ENCODE data around the gene FOSL1. TPM values are rescaled to one million over a fixed set of nuclear protein-coding genes. Genes with fewer than 3 reads are reported as not detected.

Gene FOSL1
- 54.0 and 59.3 TPM in 2 replicates for total RNA-seq (2014; rRNA removed; shearing (Covaris generic))

DNA sequence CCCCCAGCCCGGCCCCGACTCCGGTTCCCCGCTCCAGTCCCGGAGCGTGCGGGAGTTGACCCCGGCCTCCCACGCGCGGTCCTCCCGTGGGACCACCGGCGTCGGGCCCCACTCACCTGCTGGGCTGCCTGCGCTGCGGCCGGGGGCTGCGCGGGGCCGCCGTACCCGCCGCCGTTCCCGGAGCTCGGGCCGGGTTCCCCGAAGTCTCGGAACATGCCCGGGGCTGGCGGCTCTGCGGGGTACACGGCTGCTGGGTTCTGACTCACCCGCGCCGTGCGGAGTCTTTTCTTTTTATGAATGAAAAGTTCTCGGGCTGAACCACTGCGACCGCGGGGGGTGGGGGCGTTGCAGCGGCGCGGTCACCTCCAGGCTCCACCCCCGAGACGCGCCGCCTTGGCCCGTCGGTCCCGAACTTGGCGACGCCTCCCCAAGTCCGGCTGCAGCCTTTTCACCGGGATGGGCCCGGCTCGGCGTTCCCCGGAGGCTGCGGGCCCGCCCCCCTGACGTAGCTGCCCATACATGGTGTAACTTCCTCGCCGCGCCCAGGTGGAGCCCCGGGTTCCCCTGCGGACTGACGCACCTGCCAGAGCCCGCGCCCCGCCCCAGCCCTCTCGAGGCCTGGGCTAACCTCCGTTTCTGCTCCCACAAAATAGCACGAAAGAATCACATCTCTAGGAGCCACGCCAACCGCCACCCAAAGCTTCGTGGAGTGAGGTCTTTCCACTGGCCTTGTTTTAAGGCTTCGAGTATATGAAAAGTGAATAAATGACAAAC is at the start of gene FOSL1:
Gene FOSL1 (minus strand): TSS at position 264 of the 774 bp plus-strand sequence. CDS start 49 bp downstream, at position 215.
- DNase-seq (ENCODE audit: low read depth): peak; percentile 98

DNA sequence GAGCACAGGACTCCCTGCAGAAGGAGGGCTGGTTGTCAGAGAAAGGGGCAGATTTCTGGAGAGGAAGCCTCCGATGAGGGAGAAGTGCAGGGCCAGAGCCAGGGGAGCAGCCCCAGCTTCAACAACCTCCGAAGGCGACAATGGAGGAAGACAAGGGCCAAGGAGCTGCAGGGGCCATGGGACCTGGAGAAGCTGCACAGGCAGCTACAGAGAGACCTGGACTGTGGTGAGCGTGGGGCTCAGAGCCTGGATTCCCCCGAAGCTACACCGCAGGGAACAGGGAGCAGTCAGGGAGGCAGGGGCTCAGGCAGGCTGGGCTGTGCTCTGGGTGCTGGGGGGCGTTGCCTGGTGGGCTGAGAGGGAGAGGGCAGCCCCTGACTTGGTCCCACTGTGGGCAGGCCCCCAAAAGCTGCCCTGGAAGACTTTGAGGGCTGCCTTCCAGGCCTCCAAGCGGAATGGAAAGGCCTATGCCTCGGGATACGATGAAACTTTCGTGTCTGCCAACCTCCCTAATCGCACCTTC is 47.5 kb upstream of the FOSL1 start:
- DNase-seq (ENCODE audit: low read depth): no peak

DNA sequence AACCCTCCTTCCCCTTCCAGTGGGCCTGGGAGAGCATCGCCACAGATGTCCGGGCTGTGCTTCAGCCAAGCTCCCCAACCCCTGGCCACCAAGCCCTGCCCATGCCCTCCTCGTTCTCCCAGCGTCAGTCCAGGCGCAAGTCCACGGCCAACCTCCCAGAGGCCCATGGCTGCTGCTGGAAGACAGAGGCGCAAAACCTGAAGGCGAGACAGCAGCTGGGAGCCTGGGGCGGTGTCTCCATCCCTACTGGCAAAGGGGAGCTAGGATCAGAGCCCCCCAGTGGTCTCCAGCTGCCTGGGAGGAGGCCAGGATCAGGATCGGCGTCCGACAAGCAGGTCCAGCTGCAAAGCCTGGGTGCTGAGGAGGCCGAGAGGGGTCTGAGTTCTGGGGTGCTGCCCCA is 46.9 kb upstream of the FOSL1 start:
- no peak for DNase-seq (ENCODE audit: low read depth)

DNA sequence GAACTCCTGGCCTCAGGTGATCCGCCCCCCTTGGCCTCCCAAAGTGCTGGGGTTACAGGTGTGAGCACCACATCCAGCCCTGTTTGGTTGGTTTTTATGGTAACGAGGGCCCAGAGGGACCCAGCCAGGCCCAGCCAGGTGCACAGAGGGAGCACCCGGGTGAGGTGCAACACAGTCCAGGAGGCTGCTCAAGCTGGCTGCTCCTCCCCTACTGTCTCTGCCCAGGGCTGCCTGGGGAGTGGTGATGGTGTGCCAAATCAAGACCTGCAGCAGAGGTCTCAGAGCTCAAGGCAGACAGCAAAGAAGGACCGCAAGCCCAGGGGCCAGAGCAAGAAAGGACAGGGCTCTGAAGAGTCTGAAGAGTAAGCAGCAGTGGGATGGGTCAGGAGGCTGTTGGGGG is 46.5 kb upstream of the FOSL1 start:
- DNase-seq (ENCODE audit: low read depth): no peak

DNA sequence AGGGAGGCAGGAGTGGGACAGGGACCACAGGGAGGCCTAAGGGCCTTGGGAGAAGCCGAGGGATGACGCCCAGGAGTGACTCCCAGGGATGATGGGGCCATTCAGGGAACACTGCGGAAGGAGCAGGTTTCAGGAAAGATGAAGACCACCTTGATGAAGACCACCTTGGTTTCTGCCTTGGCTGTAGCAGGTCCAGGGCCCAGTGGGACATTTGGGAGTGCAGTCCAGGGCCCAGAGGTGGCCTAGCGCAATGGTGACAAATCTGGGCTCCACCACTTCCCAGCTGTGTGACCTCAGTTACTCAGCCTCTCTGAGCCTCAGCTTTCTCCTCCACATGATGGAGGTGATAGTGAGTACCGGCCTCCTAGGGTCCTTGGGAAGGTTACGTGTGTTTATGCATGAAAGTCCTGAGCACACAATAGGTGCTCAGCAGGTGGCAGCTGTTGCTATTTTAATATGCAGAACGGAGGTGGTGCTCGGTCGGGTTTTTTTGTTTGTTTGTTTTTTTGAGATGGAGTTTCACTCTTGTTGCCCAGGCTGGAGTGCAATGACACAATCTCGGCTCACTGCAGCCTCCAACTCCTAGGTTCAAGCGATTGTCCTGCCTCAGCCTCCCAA is 45.9 kb upstream of the FOSL1 start:
- no peak for DNase-seq (ENCODE audit: low read depth)

DNA sequence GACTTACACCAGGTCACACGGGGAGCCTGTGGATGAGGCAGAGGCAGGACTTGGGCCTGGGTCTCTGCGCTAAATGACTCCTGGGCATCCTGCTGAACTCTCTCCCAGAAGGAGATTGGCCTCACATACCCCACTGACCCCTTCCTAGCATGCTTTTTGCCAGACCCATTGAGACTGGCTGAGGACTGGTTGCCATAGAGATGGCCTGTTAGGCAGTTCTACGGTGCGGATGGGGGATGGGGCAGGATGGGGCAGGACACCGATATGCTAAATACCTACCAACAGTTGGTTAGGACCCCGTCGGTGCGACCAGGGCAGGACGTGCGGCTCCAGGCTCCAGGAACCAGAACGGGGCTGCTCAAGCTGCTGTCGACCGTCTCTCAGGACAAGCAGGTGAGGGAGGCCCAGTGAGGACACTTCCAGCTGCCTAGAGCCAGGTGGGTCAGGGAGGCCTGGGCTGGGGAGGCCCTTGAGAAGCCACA is 45.3 kb upstream of the FOSL1 start, which contains the start of gene TSGA10IP:
Gene TSGA10IP (plus strand): TSS at position 51 of the 482 bp plus-strand sequence. CDS start 196 bp downstream, at position 247.
- DNase-seq (ENCODE audit: low read depth): no peak

DNA sequence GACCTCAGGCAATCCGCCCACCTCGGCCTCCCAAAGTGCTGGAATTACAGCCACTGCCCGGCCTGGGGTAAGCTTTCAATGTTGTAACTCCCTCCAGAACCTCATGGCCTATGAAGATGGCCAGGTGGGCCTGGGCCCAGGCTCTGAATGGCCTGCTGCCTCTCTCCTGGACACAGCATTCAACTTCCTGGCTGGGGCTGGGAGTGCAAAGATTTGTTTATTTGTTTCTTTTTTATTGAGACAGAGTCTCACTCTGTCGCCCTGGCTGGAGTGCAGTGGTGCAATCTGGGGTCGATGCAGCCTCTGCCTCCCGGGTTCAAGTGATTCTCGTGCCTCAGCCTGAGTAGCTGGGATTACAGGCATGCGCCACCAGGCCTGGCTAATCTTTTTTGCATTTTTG is 44.6 kb upstream of the FOSL1 start:
- no peak for DNase-seq (ENCODE audit: low read depth)

DNA sequence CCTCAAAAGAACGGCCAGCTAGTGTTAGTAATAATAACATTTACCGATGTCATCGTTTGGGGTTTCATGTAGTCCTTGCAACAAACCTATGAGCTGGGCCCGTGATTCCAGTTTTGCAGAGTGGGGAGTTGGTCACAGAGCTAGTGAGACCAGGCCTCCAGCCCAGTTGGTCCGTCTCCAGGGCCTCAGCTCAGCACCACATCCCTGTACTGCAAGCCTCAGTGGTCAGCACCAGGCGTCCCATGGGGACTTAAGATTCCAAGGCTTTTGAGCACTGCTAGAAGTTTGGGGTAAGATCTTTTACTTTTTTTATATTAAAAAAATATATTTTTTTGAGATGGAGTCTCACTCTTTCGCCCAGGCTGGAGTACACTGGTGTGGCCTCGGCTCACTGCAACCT is 44.0 kb upstream of the FOSL1 start:
- no peak for DNase-seq (ENCODE audit: low read depth)

DNA sequence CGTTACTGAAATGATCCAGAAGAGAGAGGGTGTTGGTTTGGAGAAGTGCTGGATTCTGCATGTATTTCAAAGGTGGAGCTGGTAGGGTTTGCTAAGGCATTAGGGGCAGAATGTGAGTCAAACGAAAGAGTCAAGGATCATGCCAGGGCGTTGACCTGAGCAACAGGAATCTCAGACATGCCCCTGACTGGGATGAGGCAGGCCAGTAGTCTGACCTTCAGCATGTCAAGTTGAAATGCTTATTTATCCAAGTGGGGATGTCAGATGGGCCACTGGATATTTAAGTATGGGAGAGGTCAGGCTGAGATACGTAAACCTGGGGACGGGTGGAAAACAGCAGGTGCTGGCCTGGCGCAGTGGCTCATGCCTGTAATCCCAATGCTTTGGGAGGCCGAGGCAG is 42.3 kb upstream of the FOSL1 start:
- DNase-seq (ENCODE audit: low read depth): no peak

DNA sequence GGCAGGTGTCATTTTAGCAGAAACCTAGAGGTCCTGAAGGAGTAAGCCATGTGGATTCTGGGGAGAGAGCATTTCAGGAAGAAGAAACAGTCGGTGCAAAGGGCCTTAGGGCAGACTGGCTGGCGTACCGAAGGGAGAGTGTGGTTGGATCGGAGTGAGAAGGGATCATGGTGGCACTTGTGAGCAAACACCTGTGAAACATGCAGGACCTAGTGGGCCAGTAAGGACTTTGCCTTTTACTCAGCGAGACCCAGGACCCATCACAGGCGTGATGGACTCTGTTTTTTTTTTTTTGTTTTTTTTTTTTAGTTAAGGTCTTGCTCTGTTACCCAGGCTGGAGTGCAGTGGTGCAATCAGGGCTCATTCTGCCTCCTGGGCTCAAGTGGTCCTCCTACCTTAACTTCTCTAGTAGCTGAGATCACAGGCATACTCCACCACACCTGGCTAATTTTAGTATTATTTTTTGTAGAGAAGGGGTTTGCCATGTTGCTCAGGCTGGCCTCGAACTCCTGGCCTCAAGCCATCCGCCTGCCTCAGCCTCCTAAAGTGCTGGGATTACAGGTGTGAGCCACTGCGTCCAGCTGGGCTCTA is 41.6 kb upstream of the FOSL1 start:
- DNase-seq (ENCODE audit: low read depth): no peak

DNA sequence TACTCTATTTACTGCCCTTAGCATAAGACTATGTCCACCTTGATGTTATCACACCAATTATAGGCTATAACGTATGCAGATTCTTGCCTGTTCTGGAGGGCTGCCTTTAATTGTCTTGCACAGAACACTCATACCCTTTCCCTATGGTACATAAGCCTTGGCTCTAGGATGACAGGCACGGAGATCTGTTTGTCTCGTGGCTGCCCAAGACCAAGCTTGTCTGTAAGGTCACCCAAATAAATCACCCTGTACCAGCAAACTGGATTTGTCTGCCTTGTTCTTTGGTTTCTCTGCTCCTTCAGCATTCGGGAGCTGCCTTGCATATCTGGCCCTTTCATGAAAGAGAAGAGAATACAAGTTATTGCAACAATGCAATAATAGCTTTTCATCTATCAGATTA is 37.6 kb upstream of the FOSL1 start:
- no peak for DNase-seq (ENCODE audit: low read depth)

DNA sequence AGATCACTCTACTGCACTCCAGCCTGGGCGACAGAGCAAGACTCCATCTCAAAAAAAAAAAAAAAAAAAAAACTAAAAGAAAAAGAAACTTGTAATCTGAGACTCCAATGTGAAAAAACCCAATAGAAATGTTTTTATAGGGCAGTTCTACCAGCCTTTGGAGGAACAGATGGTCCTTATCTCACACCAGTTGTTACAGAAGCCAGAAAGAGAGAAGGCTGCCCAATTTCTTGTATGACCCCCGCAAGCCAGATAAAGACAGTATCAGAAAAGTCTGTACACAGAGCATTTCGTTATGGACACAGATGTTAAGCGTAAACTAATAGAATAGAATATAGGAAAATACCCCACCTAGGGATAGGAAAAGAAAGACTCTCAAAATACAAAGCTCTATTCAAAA is 33.8 kb upstream of the FOSL1 start:
- DNase-seq (ENCODE audit: low read depth): no peak

DNA sequence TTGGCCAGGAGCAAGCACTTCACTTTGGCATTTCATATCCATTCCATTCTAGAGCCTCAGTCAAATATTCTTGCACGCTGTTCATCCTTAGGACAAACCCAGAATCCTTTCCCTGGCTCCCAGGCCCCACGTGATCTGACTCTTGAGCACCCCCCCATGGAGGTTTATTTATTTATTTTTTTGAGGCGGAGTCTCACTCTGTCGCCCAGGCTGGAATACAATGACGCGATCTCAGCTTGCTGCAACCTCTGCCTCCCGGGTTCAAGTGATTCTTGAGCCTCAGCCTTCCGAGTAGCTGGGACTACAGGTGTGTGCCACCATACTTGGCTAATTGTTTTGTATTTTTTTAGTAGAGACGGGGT is 32.4 kb upstream of the FOSL1 start:
- DNase-seq (ENCODE audit: low read depth): peak; percentile 41

DNA sequence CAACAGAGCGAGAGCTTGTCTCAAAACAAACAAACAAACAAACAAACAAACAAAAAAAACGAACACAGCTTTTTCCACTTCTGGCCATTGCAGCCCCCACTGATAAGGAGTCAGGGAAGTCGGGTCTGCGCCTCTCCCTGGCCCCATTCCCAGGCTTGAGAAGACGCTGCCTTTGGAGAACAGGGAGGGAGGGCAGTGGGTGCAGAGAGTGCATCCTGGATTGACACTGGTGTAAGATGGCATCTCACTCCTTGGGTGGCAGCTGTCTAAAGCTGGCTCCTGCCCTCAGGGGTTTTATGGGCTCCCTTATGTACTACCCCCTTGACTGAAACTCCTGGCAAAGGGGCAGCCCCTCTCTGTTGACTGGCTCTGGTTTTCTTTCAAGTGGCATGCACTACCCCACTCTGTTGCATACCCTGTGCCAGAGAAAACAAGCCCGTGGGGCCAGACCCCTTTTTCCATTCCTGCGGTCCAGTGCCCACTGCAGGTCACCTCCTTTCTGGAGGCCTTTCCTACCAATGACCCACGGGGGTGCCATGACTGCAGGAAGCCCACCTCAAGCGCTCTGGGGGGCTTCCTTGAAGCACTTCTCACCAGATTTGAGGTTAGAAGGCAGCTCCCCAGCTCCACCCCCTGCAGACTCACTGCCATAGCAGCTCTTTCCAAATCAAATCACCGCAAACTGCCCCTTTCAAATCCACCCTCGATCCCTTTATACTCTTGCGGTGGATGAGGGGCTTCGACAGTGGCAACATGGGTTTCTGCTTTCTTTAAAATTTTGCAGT is 31.8 kb upstream of the FOSL1 start:
- DNase-seq (ENCODE audit: low read depth): no peak

DNA sequence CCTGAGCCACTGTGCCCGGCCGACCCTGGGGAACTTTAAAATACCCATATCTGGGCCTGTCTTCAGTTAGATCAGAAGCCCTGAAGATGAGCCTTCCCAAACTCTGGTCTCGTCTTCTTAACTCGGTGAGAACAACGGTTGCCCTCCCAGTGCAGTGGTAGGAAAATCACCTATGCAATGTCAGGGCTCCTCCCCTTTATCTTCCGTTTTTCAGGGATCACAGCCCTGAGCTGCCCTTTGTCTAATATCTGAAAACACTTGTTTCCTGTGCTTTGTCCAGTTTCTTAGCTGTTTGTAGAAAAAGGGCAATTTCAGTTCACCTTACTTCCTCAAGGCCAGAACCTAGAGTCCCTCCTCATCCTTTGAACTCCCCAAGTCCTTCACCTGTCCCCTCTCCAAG is 28.5 kb upstream of the FOSL1 start:
- no peak for DNase-seq (ENCODE audit: low read depth)

DNA sequence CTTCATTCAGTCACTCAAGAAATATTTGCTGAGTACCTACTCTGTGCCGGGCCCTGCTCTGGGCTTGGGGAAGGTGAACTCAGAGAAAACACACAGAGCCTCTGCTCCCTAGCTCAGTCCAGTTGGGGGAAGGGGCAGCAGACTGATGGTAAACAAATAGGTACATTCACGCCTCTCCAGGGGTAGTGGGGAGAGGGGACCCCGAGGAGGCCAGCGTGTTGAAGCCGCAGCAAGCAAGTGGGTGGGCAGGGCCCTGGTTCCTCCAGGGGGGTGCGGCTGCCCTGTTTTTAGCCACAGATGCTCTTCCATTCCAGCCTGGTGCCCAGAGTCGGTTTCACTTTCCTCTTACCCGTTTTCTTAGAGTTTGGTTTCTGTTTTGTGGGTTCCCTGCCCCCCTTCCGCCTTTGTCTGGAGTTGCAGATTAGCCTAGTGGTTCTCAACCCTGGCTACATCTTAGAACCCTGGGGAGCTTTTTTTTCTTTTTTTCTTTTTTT is 27.8 kb upstream of the FOSL1 start:
- peak; percentile 56 for DNase-seq (ENCODE audit: low read depth)

DNA sequence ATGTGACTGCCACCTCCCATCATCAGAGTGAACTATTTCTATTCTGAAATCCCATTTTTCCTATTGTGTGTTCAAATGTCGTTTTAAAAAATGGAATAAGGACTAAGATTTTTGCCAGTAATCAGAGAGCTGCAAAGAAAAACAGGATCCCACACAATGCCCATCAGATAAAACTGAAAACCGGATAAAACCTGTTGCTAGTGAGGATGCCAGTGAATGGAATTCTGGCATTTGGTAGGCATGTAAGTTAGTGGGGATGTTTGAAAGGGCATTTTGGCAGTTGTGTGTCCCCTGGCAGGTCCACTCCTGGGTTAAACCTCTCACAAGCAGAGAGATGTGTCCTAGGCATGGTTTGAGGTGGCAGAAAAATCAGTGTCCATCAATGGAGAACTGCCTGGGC is 25.2 kb upstream of the FOSL1 start:
- no peak for DNase-seq (ENCODE audit: low read depth)

DNA sequence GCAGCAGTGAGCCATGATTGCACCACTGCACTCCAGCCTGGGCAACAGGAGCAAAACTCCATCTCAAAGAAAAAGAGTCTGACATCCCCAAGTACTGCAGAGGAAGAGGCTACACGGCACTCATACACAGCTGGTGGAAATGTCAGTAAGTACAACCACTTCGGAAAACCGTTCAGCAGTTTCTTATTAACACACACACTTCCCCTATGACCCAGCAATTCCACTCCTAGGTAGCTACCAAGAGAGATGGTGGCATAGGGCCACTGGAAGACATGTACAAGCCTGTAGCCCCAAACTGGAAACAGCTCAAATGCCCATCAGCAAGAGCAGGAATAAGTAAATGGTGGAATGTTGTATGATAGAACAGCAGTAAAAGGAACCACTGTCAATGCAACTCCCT is 22.4 kb upstream of the FOSL1 start:
- no peak for DNase-seq (ENCODE audit: low read depth)

DNA sequence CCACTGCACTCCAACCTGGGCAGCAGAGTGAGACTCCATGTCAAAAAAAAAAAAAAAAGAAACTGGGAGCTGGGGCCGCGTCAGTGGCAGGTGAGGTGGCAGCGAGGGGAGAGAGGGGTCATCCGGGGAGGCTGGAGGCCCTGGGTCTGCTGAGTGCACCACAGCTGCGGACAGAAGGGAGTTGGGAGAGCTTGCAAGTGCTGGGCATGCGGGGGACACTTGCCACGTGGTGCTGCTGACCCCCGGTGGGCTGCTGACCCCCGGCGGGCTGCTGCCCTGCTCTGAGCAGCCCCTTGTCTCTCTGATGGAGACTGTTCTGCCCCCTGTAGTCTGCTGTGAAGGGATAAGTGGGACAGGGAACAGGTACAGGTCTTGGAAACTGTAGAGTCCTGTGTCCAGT is 21.7 kb upstream of the FOSL1 start:
- no peak for DNase-seq (ENCODE audit: low read depth)

DNA sequence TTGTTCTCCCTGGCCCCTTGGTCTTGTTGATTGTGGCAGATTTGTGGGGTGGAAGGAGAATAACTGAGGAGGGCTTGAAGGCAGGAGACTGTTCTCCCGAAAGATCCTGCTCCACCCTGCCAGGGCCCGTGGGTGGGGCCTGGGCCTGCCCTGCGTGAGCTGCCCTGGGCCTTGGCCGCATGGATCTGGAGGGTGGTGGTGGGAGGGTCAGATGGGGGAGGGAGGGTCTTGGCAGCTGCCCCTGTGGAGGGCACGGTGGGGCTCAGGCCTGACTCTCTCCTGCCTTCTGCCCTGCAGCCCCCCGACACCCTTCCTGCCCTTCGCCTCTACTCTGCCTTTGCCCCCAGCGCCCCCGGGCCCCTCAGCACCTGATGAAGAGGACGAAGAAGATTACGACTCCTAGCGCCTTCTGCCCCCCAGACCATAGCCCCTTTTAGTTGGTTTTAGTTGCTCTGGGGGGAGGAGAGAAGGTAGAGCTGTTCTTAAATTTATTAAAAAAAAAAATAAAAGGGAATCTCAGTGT is 20.9 kb upstream of the FOSL1 start:
- DNase-seq (ENCODE audit: low read depth): no peak

DNA sequence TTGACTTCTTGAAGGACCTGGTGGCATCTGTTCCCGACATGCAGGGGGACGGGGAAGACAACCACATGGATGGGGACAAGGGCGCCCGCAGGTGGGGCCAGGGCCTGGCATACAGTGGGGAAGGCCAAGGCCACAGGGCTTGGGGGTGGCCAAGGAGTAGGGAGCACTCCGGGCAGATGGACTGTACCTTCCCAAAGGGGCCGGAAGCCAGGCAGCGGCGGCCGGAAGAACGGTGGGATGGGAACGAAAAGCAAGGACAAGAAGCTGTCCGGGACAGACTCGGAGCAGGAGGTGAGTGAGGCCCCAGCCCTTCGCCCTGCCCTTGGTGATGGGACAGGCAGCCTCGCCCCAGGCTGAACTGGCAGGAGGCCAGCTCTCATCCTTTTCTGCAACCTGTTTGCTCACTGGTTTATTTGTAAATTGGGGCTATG is 20.2 kb upstream of the FOSL1 start:
- no peak for DNase-seq (ENCODE audit: low read depth)

All from Daoy (cell line).